GM13977 (cell line): ENCODE data around the gene IGSF21.

ENCODE experiments used
- DNase-seq: peaks from one replicate; pipeline ENCODE4 v3.0.0; 2012; ENCODE audit warnings: low spot score
- in situ Hi-C: fragments of 300-500 bp; cut with MboI; formaldehyde crosslinking; loops from one replicate; pipeline ENCODE4 v1.12.0; 2022; ENCODE audit warnings: low sequenced_read_pairs, low pct_unique_long_range_greater_than_20kb, mixed read lengths, inconsistent platforms; ENCODE audit not compliant: unreplicated experiment
- TF ChIP-seq, protein P1 (sequence below): IDR thresholded peaks from 2 replicates; pipeline ENCODE4 v1.5.1; 2012; ENCODE audit warnings: mild to moderate bottlenecking, control low read depth; ENCODE audit not compliant: insufficient read depth; ENCODE audit errors: extremely low read depth, missing control alignments

The IGSF21 gene

DNA sequence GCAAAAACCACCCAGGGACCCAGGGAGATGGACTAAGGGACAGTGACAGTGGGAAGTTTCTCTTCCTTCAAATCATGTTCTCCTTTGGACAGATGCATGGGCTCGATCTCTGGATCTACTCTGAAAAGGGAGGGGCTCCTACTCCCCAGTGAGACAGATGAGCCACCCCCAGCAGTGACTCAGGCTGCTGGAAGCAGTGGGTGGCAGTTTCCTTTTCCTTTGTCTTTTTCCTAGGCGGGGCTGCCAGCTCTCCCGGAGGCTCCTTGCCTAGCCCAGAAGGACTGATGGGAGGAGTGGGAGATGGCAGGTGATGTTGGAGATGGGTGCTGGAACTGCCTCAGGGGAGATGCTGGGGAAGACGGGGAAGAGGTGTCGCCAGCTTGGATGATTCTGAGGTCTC, 41.0 kb upstream of the IGSF21 start:
- TF ChIP-seq, protein P1, sequence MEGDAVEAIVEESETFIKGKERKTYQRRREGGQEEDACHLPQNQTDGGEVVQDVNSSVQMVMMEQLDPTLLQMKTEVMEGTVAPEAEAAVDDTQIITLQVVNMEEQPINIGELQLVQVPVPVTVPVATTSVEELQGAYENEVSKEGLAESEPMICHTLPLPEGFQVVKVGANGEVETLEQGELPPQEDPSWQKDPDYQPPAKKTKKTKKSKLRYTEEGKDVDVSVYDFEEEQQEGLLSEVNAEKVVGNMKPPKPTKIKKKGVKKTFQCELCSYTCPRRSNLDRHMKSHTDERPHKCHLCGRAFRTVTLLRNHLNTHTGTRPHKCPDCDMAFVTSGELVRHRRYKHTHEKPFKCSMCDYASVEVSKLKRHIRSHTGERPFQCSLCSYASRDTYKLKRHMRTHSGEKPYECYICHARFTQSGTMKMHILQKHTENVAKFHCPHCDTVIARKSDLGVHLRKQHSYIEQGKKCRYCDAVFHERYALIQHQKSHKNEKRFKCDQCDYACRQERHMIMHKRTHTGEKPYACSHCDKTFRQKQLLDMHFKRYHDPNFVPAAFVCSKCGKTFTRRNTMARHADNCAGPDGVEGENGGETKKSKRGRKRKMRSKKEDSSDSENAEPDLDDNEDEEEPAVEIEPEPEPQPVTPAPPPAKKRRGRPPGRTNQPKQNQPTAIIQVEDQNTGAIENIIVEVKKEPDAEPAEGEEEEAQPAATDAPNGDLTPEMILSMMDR = no peak
- in situ Hi-C loops = no loop called here
- no peak for DNase-seq

DNA sequence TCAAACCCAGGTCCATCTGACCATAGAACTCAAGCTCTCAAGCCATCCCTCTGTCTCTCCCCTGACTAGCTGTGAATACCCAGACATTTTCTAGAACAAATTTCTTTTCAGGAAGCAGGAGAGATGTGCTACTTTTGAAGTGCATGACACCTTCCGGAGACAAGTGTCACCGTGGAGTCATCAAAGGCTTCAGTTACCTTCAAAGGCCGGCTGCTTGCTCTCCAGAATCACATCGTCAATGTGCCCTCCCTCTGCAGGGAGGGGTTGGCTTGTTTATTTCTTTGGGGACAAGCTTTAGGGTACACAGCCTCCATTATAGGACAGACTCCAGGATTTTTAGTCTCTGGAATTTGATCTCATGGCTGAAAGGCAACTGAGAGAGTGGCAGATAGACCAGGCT, 37.7 kb upstream of the IGSF21 start:
- TF ChIP-seq, protein P1 = no peak
- no peak for DNase-seq
- in situ Hi-C loops = no loop called here

DNA sequence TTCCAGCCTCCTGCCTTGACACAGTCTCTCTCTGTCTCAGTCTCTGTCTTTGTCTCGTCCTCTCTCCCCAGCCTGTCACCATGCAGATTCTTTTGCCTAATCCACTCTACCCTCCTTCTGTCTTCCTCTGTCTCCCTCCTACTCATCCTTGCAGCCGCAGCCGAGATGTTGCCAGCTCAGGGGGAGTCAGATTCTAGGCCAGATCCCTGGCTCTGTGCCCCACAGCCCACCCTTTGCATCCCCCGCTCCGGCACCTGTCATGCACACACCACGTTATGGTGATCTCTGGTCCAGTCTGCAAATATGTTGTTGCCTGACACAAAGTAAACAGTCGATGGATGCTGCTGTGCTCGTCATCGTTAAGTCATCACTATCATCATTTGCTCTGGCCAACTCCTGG, 35.5 kb upstream of the IGSF21 start:
- no peak for DNase-seq
- in situ Hi-C loops = no loop called here
- TF ChIP-seq, protein P1 = no peak

DNA sequence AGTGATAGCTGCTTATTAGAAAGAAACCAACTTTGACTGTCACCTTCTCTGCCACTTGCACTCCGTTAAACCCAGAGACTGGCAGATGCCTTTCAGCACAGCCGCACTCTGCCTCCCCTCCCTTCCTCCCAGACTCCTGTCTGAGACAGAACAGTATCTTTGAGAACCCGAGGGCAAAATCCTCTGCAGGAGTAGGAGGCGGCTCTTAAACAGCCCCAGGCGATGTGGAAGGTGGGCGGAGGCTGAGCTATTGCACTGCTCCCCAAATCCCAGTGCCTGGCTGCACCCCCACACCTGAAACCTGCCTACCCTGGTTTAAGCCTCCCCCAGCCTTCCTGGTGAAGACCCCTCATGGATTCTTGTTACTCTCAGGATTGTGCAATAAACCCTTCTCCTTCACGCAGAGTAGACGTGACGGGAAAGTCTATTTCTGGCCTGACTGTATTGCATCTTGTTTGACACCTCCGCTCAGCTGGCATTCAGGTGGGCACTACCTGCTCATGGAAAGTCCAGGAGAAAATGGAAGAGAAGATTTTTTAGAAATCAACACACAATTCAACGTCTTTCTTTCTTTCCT, 34.4 kb upstream of the IGSF21 start:
- in situ Hi-C loops = no loop called here

DNA sequence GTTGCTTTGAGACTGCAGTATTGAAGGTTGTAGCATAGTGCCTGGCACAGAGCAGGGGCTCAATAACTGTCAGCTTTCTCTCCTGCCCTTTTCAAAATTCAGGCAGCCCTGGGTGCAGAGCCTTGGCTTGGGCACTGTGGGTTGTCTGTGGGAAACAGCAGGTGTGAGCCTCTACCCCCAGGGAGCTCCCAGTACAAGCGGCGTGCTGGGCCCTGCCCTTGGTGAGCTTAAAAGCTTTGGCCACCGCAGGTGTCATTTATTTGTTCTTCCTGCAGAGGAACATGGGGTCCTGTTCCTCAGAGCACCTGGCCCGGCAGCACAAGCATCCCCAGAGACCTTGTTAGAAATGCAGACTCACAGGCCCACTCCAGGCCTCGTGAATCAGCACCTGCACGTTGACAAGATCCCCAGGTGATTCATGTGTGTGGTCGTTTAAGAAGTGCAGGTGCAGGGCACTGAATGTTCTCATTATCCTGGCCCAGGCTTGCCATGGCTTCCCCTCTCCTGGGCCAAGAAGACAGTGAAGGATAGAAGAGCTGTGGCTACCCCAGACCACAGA, 29.9 kb upstream of the IGSF21 start:
- TF ChIP-seq, protein P1 = no peak
- no peak for DNase-seq
- in situ Hi-C loops = no loop called here

More for the DNA sequence above, 34.4 kb upstream of the IGSF21 start:
- TF ChIP-seq, protein P1 = no peak
- no peak for DNase-seq

DNA sequence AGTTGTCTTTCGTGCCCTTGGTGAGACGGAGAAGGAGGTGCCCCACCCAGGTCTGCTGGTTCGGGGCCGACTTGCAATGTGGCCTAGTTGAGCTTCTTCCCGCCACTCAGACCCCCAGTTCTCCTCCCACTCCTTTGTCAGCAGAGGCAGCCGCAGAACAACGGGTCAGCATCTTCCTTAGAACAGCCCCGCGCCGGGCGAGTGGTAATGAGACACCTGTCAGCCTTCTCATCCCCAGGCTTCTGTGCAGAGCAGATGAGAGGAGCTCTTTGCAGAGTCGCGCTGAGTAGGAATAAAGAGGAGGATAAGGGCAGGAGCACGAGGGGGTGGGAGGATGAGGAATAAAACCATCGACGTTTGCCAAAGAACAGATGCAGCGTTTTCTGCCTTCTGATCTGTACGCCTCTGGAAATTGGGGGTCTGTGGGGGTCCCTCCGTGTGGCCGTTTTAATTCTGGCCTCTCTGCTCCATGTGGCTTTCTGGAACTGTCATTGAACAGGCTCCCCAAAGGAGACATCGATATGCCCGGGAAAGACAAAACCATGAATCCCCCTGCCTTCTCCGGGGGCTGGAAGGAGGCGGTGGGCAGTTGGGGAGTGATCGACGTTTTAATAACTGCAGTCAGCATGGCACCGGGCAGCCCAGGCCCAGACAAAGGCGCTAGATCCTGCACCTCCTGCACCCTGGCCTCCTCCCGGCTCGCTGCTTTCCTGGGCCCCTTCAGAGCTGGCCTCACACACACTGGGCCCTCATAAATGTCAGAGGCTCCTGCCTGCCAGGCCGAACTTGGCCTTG, 27.5 kb upstream of the IGSF21 start:
- no peak for DNase-seq
- TF ChIP-seq, protein P1 = no peak
- in situ Hi-C loops = no loop called here
